Spinal cord (tissue), 10 donors: Measurements from ENCODE around the gene BATF2. TPM values are rescaled to one million over a fixed set of nuclear protein-coding genes. Genes with fewer than 3 reads are reported as not detected.
"Not testable (repeated sequence)": the region's sequence is repeated elsewhere in the genome, so short reads cannot be mapped to it uniquely, and the experiment has no call there.

ENCODE experiments used
- DNase-seq, 6 donors: peaks; one replicate each; pipeline versions ENCODE4 v3.0.0 to v3.0.0-alpha.2; 2013 to 2015; ENCODE audit warnings: low spot score in 6 of 6, low read depth in 4 of 6
- H3K27ac ChIP-seq: one replicate; pipeline ENCODE4 v1.5.1; 2013; ENCODE audit warnings: low read depth, low read length, control low read depth
- H3K27me3 ChIP-seq: one replicate; pipeline ENCODE4 v1.6.1; 2013; ENCODE audit warnings: low read length; ENCODE audit not compliant: control insufficient read depth, insufficient read depth
- H3K36me3 ChIP-seq: one replicate; pipeline ENCODE4 v1.6.1; 2013; ENCODE audit warnings: low read length; ENCODE audit not compliant: control insufficient read depth, insufficient read depth
- H3K4me1 ChIP-seq: one replicate; pipeline ENCODE4 v1.6.1; 2013; ENCODE audit warnings: low read length; ENCODE audit not compliant: control insufficient read depth, insufficient read depth
- H3K4me3 ChIP-seq: one replicate; pipeline ENCODE4 v1.5.1; 2013; ENCODE audit warnings: low read depth, low read length, control low read depth
- H3K9me3 ChIP-seq: one replicate; pipeline ENCODE4 v1.6.1; 2013; ENCODE audit warnings: low read length; ENCODE audit not compliant: control insufficient read depth, insufficient read depth
- WGBS: methylation state at CpG from one replicate; pipeline ENCODE4 v1.1.5; 2013; ENCODE audit warnings: missing lambda C conversion rate; ENCODE audit not compliant: insufficient coverage; 5-methylcytosine and 5-hydroxymethylcytosine counted together
- polyA plus RNA-seq, 2 donors: library from polyadenylated mRNA; unstranded; fragments of 120-200 nt; gene quantifications; one replicate each; pipeline ENCODE4 v1.2.1, GENCODE V29; 2013; ENCODE audit not compliant: insufficient read length in 2 of 2
- total RNA-seq, 2 donors: library from RNA; depleted of rRNA in 1 of 2; stranded (reverse); fragments of 120-200 nt in 1 of 2; fragments of >200 nt in 1 of 2; gene quantifications; one replicate each; pipeline versions ENCODE4 v1.2.3 to v1.2.4, GENCODE V29; 2013 to 2014
- donor health status: healthy.

BATF2 gene
- total and polyA plus RNA-seq, 4 donors: 0.76 to 1.0 (median 0.99) TPM

- no peak for DNase-seq
- 10% methylated on average over 11 of the region's 23 CpGs for WGBS
- Histone ChIP-seq H3K27ac (peak overlapping the region; percentile 100), H3K27me3 (no peaks in the 10 kb centered on the region), H3K4me1 (peaks cover 15% of the 10 kb centered on the region), H3K4me3 (peak overlapping the region; percentile 92), H3K36me3 (peaks cover 24% of the 10 kb centered on the region), H3K9me3 (no peaks in the 10 kb centered on the region)
Observed at GRCh38 chr11:65014726-65015227, 18.0 kb upstream of the BATF2 start.

GRCh38 chr11:65013888-65014725, 17.3 kb upstream of the BATF2 start, which contains the start of gene ARL2:
TSS of gene ARL2 (plus strand) at chr11:65014160. CDS start at chr11:65014208, 48 bp downstream.
- Histone ChIP-seq H3K9me3 (no peaks in the 10 kb centered on the region), H3K27ac (peak within 1 kb of the TSS; percentile 100), H3K4me1 (peaks cover 15% of the 10 kb centered on the region), H3K4me3 (peak within 1 kb of the TSS; percentile 92), H3K27me3 (no peaks in the 10 kb centered on the region), H3K36me3 (peaks cover 21% of the 10 kb centered on the region)
- DNase-seq: peak; percentile 79 to 98 (median 86)
- WGBS: under 1% methylated on average over 96 of the region's 96 CpGs

- WGBS: 16% methylated on average over 22 of the region's 22 CpGs
- peak in 5 of 6 donors; percentile 62 to 94 (median 75) for DNase-seq
- H3K9me3 ChIP-seq: no peaks in the 10 kb centered on the region
- peak overlapping the region; percentile 92 for H3K4me3 ChIP-seq
- peaks cover 13% of the 10 kb centered on the region for H3K36me3 ChIP-seq
- H3K27me3 ChIP-seq: no peaks in the 10 kb centered on the region
- peaks cover 15% of the 10 kb centered on the region for H3K4me1 ChIP-seq
- H3K27ac ChIP-seq: peak overlapping the region; percentile 100
Observed at GRCh38 chr11:65013130-65013887, 16.5 kb upstream of the BATF2 start.

GRCh38 chr11:65008873-65009272, 12.1 kb upstream of the BATF2 start:
- Histone ChIP-seq H3K36me3 (no peaks in the 10 kb centered on the region), H3K9me3 (no peaks in the 10 kb centered on the region), H3K4me1 (peaks cover 5% of the 10 kb centered on the region), H3K27me3 (no peaks in the 10 kb centered on the region), H3K27ac (no peak overlapping the region), H3K4me3 (no peak overlapping the region)
- WGBS: no CpG with 5 or more reads among the region's 2 CpGs
- no peak for DNase-seq

GRCh38 chr11:65008016-65008415, 11.2 kb upstream of the BATF2 start:
- 57% methylated on average over 3 of the region's 7 CpGs for WGBS
- no peaks in the 10 kb centered on the region for H3K9me3 ChIP-seq
- no peak for DNase-seq

GRCh38 chr11:65003968-65004367, 7.2 kb upstream of the BATF2 start:
- not testable (repeated sequence) for H3K36me3 ChIP-seq, H3K27ac ChIP-seq, H3K4me1 ChIP-seq, H3K4me3 ChIP-seq, DNase-seq, H3K27me3 ChIP-seq, H3K9me3 ChIP-seq
- 75% methylated on average over 2 of the region's 3 CpGs for WGBS

More at GRCh38 chr11:65008016-65008415, 11.2 kb upstream of the BATF2 start:
- Histone ChIP-seq H3K4me1 (no peaks in the 10 kb centered on the region), H3K4me3 (no peak overlapping the region), H3K27ac (no peak overlapping the region), H3K36me3 (no peaks in the 10 kb centered on the region), H3K27me3 (no peaks in the 10 kb centered on the region)

- H3K27ac ChIP-seq: no peak overlapping the region
- DNase-seq: no peak
- H3K4me3 ChIP-seq: no peak overlapping the region
- H3K4me1 ChIP-seq: no peaks in the 10 kb centered on the region
- 56% methylated on average over 7 of the region's 7 CpGs for WGBS
- no peaks in the 10 kb centered on the region for H3K36me3 ChIP-seq
- H3K9me3 ChIP-seq: no peaks in the 10 kb centered on the region
- H3K27me3 ChIP-seq: no peaks in the 10 kb centered on the region
Observed at GRCh38 chr11:65003282-65003681, 6.5 kb upstream of the BATF2 start.

- 61% methylated on average over 3 of the region's 5 CpGs for WGBS
Observed at GRCh38 chr11:65002706-65003105, 5.9 kb upstream of the BATF2 start.

GRCh38 chr11:64999478-64999877, 2.7 kb upstream of the BATF2 start:
- WGBS: no CpG with 5 or more reads among the region's 1 CpG
- H3K9me3 ChIP-seq: no peaks in the 10 kb centered on the region
- H3K4me3 ChIP-seq: no peak overlapping the region
- no peak overlapping the region for H3K27ac ChIP-seq
- no peak for DNase-seq
- H3K4me1 ChIP-seq: peaks cover 10% of the 10 kb centered on the region
- H3K36me3 ChIP-seq: no peaks in the 10 kb centered on the region
- no peaks in the 10 kb centered on the region for H3K27me3 ChIP-seq

More at GRCh38 chr11:65002706-65003105, 5.9 kb upstream of the BATF2 start:
- H3K4me1 ChIP-seq: no peaks in the 10 kb centered on the region
- no peak for DNase-seq
- no peaks in the 10 kb centered on the region for H3K27me3 ChIP-seq
- H3K4me3 ChIP-seq: no peak overlapping the region
- H3K9me3 ChIP-seq: no peaks in the 10 kb centered on the region
- no peaks in the 10 kb centered on the region for H3K36me3 ChIP-seq
- no peak overlapping the region for H3K27ac ChIP-seq
